T follicular helper cell (primary cell): ENCODE results near the gene SLC26A1.

Source experiments
- DNase-seq: peaks from one replicate; pipeline ENCODE4 v3.0.0-alpha.2; 2020; ENCODE audit warnings: low read depth

The SLC26A1 gene

DNA sequence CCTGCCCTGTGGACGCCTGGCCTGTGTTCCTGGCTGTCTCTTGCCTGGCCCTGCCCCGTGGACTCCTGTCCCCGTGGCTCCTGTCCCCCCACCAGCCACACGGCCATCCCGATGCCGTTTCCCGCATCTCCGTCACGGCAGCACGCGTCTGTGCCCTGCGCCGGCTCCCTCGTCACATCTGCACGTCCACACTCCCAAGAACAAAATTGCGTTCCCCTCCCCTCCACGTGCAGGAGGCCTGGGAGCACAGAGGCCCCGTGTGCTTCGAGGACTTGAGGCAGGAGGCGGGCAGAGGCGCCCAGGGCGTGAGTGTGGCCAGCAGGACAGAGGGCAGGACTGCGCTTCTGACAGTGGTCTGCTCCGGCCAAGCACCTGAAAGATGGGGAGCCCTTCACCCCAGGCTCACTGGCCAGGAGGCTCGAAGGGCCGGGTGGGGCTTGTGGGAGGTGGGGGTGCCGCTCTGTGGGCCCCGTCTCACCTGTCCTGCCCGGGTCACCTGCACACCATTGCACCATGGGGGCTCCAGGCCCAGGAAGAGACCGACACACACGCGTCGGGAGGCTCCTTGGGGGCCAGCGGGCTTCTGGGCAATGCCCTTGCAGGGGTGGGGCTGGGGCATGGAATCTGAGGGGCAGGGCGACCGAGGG, 35.5 kb upstream of the SLC26A1 start:
- DNase-seq, result no peak

DNA sequence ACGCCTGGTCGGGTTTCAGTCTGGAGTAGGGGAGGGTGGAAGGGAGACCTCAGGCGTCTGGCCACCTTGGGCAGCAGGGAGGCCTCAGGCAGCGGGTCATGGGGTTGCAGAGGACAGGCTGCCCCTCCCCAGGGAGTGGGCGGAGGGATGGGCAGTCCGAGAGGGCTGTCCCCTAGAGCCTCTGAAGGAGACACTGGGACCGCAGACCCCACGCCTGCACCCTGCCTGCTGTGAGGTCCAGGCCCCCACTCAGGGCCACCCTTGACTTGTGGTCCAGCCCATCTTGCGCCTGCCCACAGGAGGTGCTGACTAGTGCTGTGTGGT, 34.7 kb upstream of the SLC26A1 start:
- no peak for DNase-seq

DNA sequence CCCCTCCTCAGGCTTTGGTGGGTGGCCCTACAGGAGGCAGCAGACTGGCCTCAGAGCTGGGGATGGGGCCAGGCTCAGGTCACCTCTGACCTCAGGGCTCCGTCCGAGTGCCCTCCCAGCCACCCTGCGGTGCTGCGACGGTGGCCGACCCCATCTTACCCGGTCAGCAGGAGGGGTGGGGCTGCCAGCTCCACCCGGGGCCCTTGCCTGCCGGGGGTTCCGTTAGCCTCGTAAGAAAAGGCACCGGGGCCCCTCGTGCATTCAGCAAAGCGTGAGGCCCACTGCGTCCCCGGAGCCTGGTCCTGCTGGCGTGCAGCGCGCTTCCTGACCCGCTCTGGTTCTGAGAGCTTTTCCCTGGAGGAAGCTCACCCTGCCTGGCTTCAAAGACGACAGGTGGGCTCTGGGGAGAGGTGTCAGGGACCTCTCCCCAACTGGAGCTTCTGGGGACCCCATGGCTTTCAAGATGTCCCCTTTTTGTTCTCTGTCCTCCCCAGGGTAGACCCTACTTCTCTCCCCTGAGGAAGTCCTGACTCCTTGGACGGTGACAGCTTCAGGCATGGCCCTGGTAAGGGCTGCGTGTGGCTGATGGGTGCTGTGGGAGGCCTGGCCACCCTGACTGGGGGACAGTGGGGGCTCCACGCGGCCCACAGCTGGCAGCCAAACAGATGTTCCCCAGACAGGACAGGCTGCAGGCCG, 34.2 kb upstream of the SLC26A1 start:
- no peak for DNase-seq

DNA sequence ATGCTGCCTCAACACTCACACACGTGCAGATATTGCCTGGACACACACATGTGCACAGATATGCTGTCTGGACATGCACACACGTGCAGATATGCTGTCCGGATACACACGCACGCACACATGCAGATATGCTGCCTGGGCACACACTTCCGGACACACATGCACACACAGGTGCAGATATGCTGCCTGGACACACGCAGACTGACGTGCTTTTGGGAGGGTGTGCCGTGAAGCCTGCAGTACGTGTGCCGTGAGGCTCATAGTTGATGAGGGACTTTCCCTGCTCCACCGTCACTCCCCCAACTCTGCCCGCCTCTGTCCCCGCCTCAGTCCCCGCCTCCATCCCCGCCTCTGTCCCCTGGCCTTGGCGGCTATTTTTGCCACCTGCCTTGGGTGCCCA, 32.9 kb upstream of the SLC26A1 start:
- peak; percentile 20 for DNase-seq

DNA sequence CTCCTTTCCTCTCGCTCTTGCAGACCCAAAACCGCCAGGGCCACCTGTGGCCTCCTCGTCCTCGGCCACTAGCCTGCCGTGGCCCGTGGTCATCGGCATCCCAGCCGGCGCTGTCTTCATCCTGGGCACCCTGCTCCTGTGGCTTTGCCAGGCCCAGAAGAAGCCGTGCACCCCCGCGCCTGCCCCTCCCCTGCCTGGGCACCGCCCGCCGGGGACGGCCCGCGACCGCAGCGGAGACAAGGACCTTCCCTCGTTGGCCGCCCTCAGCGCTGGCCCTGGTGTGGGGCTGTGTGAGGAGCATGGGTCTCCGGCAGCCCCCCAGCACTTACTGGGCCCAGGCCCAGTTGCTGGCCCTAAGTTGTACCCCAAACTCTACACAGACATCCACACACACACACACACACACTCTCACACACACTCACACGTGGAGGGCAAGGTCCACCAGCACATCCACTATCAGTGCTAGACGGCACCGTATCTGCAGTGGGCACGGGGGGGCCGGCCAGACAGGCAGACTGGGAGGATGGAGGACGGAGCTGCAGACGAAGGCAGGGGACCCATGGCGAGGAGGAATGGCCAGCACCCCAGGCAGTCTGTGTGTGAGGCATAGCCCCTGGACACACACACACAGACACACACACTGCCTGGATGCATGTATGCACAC, 31.8 kb upstream of the SLC26A1 start:
- DNase-seq, result no peak

DNA sequence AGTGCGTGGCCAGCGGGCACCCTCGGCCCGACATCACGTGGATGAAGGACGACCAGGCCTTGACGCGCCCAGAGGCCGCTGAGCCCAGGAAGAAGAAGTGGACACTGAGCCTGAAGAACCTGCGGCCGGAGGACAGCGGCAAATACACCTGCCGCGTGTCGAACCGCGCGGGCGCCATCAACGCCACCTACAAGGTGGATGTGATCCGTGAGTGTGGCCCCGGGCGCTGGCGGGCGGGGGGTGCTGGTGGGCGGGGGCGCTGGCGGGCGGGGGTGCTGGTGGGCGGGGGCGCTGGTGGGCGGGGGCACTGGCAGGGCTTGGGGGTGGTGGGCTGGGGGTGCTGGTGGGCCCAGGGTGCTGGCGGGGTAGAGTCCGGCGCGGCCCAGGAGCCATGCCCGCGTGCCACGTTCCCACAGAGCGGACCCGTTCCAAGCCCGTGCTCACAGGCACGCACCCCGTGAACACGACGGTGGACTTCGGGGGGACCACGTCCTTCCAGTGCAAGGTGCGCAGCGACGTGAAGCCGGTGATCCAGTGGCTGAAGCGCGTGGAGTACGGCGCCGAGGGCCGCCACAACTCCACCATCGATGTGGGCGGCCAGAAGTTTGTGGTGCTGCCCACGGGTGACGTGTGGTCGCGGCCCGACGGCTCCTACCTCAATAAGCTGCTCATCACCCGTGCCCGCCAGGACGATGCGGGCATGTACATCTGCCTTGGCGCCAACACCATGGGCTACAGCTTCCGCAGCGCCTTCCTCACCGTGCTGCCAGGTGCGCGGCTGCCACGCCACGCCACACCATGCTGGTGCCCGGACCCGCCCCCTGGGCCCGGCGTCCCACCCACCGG, 30.9 kb upstream of the SLC26A1 start:
- DNase-seq, result no peak

DNA sequence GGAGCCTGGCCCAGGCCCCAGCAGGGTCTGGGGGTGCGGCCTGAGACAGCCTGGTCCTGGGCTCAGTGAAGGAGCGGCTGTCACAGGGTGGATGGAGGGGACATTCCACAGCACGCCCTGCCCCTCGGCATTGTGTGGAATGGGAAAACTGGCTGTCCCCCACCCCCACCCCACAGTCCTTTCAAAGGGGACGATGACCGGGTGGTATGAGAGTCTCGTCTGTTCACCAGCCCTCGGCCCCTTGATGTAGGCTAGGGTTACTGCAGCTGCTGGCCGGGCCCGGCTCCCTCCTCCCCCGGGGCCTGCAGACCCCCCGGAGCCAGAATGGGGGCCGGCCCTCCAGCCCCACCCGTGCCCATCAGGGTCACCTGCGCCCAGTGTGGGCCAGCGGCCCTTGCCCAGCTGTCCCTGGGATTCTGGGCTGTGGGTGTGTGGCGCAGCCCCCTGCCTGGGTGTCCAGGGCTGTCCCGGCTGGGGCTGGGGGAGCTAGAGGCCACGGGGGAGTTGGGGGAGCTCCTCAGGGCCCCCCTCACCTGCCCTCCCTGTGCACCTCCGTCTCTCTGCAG, 30.0 kb upstream of the SLC26A1 start:
- no peak for DNase-seq

DNA sequence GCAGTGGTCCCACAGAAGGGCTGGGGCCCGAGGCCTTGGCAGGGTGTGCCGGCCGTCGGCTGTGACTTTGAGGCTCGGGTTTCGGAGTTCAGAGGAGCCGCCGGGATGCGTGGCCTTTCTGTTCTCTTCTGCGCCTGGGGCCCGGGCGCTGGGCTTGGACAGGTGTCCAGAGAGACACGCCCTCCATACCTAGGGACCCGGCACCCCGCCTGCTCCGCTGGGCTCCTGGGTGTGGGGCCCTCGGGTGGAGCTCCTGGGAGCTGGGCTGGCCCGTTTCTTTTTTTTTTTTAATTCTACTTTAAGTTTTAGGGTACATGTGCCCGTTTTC, 29.5 kb upstream of the SLC26A1 start:
- no peak for DNase-seq

DNA sequence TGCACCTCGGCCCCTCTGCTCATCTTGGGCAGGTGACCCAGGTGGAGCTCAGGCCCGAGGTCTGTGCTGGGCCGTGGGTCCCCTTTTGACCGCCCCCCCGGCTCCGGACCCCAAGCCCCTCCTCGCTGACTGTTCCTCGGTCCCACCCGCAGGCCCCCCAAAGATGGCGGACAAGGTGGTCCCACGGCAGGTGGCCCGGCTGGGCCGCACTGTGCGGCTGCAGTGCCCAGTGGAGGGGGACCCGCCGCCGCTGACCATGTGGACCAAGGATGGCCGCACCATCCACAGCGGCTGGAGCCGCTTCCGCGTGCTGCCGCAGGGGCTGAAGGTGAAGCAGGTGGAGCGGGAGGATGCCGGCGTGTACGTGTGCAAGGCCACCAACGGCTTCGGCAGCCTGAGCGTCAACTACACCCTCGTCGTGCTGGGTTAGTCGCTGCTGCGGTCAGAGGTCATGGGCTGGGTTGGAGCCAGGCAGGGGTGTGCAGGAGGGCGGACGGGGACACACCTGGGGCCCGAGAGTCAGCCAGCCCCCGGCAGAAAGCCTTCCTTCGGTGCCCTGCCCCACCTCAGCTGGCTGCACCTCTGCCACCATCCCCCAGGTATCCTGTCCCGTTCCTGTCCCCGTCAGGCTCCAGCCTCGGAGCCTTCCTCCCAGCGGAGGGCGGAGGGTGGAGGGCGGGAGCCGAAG, 29.0 kb upstream of the SLC26A1 start:
- DNase-seq, result no peak

DNA sequence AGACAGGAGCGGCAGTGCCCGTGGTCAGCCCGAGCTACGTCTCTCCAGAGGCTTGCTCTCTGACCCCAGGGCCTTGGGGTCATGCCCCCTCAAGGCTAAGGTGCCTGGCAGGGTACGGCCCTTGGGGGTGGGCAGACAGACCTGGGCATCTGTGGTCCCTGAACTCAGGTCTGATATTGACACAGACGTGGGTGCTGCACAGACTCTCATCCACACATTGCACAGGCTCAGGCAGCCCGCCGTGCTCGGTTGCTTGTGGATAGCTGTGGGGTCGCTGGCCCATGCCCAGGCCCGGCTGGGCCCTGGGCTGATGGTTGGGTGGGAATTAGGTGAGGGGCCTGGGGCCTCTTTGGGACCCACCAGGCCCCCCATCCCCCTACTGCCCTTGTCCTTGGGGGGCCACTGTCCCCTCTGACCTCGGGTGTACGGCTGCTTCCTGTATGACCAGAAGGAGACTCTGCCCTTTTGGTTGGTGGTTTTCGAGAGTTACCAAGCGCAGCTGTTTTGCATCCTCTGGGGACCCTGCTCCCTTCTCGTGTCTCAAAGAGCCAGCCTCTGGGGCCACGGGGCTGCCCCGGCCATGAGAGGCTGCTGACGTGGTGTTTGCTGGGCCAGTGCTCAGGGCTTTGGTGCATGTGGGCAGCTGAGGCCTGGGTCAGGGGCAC, 28.3 kb upstream of the SLC26A1 start:
- no peak for DNase-seq

DNA sequence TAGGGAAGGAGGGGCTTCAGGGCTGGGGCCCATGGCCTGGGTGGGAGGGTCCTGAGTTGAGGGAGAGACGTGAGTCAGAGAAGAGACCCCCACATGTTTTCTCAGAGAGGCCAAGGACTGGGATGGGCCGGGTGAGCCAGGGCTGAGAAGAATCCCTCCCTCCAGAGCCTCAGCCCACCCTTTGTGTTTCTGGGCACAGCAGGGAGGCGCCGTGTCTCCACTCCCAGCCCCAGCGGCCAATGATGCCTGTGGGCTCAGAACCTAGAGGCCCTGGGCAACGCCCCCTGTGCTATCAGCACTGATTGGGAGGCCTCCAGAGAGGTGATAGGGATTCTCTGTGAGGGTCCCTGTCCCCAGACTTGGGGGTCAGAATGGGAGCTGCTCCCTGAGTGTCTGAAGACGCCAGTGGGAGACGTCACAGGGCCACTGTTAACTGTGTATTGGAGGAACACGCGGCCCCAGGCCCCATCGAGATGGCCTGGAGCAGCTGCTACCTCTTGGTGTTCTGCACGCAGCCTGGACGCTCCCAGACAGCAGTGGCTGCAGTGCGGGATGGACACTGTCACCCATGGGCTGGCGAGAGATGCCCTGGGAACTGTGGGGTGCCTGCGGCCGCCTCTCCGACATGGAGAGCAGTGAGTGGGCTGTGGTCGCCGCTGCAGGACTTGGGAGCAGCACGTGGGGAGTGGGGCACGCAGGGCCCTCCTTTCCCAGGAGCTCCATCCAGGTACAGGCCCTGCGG, 26.7 kb upstream of the SLC26A1 start:
- no peak for DNase-seq

DNA sequence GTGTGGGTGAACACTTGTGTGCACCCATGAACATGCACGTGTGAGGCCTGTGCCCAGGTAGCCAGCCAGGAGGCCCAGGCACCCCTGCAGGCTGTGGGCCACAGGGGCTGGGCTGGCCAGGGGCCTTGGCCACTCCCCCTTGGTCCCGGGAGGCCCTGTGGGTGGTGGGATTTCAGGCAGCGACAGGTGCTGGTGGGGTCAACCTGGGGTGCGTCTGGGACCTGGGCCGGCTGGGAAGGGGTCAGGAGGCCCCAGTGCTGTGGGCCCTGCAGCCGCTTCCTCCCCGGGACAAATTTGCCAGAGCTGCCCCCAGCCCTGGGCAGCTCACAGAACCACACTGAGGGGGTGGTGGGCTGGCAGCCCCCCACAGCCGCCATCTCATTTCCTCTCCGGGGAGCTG, 26.1 kb upstream of the SLC26A1 start:
- no peak for DNase-seq

DNA sequence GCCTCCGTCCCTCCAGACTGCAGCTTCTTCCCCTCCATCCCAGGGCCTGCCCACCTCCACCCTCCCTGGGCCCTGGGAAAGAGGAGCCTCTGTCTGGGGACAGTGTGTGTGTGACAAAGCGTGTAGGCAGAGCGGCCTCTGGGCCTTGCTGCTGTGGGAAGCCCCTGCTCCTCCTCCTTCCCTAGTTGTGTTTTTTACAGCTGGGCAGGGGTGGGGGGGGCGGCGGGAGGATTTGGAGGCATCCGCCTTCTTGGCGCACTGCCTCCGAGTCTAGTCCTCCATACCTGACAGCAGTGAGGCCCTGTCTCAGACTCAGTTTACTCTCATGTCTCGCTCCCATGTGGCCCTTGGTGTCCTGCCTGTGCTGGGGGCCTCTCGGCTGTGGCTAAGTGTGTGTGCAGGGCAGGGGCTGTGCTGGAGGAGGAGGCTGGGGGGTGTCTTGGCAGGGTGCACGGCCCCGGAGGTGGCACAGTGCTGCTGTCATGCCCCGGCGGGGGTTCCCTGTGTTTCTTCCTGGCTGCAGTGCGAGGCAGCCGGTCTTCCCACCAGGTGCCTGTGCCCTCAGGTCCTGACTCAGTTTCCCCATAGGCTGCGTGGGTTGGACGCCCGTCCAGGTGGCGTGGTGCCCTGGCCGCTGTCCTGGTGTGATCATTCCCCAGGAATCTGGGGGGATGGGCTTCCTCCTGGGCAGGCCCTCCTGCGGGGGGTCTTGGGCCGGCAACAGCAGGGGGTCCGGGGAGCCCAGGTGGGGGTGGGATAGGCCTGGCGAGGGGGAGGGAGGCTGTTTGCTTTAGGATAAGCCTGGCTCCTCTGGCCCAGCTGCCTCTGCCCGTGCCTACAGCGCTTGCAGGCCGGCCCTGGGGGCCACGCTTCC, 25.2 kb upstream of the SLC26A1 start:
- DNase-seq, result no peak

DNA sequence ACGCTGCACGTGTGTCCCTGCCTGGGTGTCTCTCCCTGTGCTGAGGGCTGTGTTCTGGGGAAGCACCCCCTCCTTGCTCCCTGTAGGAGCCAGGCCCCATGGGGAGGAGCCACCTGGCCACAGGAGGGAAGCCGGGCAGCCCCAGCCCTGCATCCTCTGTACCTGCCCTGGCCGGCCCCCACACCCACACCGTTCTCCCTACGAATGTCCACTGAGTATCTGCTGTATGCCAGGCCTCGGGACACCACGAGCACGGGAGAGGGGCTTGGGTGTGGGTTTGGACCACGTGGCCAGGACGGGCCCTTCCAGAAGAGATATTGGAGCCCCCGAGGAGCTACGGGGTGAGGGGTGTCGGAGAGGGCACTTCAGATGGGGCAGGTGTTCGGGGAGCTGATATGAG, 24.5 kb upstream of the SLC26A1 start:
- no peak for DNase-seq

DNA sequence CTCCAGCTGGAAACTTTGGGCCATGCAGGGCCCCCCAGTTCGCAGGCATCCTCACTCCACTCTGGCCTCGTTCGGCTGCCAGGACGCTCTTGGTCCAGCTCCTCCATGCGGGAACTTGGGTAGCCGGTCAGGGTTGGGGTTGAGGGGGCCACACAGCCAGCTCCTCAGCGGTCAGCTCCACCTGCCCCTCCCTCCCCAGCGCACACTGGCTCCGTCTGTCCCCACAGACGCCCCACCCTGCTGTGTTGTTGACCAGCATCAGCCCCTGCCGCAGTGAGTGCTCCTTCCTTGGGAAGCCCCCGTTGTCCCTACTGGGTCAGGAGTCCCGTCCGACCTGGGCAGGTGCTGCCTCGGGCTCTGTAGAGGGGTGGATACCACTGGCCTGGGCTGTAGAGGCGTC, 24.0 kb upstream of the SLC26A1 start:
- no peak for DNase-seq

DNA sequence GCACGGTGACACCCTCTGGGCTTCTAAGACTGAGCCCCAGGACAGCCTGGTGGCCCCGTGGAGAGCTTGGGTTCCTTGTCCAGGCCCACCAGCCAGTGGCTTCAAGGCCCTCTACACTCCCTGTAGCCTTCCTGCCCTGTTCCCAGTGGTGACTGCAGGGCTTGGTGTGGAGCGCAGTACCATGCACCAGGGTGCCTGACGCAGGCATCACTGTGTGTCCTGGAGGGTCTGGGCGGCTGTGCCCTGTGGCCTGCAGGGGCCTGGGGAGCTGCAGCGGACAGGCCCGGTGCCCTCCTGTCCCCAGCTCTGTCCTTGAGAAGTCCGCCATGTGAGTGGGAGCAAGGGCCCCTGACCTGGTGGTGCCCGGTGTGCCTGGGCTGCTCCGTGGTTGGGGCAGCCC, 22.5 kb upstream of the SLC26A1 start:
- no peak for DNase-seq

DNA sequence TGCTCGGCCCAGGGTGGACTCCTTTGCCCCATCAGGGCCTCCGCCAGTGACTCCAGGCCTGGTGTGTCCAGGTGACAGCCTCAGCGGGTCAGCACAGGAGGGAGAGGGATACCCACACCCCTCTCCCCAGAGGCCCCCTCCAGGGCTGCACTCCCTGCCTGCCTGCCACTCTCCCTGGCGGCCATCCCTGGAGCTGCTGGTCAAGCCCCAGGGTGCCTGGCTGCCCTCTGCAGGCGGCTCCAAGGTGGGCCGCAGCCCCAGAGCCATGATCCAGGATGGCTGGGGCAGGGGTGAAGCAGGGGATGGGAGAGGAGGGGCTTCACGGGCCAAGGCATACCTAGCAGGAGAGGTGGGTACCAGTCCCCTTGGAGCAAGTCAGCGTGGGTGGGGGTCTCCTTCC, 22.0 kb upstream of the SLC26A1 start:
- DNase-seq, result no peak

DNA sequence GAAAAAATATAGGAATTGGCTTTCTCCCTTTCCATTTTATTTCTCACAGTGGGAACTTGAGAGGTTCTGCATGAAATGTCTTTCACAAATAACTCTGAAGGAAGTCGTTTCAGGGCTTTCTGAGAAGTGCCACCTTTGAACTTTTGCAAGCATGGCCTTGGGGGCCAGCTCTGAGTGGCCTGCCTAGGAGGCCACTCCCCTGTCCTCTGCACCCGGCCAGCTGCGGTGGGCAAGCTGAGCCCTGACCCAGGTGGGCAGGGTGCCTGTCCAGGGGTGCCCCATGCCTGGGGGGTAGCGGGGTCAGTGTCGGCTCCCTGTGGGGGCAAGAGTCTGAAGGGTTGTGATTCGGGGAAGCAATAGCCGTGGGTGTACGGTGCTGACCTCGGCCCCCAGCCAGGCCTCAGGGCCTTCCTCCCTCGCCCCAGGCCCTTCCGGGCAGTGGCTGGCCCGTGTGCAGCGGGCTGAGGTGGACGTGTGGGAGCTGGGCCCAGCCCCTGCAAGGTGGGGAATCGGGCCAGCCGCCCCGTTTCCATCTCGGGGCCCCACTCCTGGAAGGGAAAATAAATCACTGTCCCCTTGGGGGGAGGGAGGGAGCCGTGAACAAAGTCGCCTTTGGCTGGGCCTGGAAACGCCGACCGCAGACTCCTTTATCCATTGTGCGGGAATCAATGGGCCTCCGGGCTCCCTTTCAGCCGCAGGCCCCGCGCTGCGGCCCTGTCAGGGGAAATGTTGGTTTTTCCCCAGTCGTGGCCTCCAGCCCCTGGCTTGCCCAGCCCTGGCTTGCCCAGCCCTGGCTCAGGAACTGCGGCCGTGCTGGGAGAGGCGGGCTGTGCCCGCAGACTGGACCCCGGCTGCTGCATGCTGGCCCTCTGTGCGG, 21.3 kb upstream of the SLC26A1 start:
- DNase-seq, result no peak
